ENCODE measurements around the gene MYBPC3.

Gene MYBPC3

DNA sequence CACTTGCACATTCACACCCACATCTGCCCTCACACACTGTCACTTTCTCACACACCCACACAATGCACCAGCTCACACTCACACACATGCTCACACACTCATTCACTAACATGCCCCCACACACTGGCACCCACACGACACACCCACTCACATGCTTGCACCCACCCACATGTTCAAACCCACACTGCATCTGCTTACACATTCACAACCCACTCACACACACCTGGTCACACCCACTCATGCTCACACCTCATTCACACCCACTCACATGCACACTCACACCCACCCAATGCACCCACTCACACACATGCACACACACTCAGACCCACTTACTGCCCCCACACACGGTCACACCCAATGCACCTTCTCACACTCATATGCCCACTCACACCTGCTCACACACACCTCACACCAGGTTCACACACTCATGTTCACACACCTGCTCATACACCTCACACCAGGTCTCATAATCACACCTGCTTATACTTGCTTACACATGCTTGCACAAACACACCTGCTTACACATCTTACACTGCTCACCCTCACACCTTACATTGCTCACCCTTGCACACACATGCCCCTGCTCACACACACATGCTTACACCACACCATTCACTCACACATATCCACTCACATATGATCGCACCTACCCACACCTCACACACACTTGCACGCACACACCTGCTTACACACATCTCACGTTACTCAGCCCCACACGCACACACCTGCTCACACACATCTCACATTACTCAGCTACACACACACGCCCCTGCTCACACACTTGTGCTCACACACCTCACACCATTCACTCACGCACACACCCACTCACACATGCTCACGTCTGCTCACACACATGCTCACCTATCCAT, 3.9 kb upstream of the MYBPC3 start:
- no peak for DNase-seq

DNA sequence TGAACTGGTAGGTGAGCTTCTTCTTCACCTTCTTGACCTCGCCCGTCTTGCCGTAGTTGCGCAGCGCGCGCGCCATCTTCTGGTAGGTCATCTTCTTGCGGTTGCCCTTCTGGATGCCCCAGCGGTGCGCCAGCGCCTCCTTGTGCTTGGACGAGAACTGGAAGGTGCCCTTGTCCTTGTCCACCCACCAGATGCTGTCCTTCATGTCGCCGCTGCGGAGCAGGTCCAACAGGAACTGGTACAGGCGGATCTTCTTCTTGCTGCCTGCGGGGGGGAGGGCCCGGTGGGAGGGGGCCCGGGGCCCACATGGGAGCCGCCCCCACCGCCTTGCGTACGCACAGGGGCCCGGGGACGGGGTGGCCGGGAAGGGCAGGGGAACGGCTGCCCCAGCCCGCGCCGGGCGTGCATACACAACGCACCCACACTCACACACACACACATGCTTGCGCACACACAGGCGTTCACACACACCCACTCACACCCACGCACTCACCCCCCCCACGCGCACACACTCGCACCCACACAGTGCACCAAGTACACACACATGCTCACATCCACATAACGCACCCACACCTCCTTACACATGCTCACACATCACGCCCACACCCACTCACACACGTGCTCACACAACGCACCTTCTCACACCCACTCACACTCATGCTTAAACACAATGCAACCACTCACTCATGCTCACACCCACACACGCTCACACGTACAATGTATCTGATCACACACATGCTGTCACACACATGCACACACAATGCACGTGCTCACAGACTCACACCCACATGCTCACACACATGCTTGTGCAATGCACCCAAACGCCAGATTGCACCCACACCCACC, 3.0 kb upstream of the MYBPC3 start:
- no peak for DNase-seq

DNA sequence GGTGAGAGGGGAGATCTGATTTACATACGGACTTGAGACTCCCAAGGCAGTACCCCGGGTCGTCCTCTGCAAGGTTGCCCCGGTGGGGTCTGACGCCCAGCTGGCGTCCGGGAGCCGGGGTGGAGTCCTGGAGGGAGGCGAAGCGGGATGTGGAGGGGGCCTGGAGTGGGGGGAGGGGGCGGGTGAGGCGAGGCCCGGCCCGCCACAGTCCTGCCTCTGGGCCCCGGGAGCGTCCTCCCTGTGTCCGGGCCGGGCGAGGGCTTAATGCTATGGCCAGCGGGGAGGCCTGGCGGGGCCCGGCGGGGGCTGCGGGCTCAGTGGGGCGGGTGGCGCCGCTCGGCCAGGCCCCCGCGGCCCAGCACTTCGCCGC, 2.4 kb upstream of the MYBPC3 start:
- DNase-seq: no peak

DNA sequence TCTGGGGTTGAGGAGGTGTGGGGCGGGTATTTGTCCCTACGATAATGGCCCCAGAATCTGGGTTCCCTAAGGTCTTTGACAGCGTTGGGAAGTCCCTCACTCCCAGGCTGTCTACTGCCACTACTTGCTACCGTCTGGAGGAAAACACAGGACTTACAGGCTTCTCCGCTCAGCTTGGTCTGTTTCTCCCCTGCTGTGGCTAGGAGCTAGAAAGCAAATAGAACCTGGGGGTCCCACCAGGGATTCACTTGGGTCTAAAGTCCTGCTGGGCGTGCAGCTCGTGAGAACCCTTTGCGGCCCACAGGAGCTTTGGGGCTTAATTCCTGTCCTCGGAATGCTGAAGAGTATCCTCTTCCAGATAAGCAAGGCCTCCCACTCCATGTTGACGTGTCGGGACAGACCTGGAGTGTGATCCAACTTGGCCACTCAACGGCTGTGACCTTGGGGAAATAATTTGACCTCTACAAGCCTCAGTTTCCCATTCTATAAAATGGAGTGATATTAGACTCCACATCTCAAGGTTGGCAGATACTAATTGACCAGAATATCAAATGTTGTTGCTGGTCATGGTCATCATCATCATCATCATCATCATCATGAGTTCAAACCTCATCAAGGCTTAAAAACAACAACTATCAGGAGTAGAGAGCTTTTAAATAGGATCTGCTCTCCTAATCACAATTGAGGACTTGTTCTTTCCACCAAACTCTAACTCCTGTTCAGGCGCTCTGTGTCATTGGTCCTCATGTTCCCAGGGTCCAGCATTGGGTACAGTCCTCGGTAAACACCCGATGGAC, 1.7 kb upstream of the MYBPC3 start:
- DNase-seq: no peak

DNA sequence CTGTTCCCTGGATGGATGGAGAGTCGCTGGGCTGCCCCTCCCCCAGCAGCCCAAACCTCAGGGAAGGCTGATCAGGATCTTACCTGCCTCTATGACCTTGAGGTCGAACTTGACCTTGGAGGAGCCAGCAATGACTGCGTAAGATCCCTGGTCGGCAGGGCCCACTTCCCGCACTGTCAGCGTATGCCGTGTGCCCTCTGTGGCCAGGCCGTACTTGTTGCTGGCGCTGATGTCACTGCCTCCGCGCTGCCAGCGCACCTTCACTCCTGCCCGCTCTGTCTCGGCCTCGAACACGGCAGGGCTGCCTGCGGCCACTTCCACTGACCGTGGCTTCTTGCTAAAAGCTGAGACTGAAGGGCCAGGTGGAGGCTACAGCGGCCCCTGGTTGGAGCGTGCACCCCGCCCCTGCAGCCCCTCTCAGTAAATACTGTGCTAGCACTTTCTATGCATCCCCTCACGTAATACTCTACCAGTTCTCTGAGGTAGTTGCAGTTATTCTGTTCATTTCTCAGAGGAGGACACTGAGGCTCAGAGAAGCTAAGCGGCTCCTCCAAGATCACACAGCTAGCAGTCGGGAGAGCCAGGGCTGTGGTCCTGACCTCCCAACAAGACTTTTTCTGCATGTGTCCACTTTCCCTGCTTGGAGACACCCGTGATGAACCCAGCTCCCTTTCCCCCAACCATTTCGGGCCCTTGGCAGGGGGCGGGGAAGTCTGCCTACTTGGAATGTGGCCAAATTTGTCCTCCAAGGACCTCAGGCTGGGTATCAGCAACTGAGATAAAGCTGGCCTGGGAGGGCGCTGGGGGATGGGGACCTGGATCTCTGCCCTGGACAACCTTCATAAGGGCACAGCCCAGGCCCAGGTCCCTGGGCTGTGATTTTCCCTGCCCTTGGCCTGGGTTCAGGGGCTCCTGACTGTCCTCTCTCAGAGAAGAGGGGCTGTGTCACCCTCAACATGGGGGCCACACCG, 1.1 kb downstream of the MYBPC3 start:
- no peak for DNase-seq

- DNase-seq: no peak
These were observed 2.2 kb downstream of the MYBPC3 start for GRCh38 chr11:47350315-47350714.

DNA sequence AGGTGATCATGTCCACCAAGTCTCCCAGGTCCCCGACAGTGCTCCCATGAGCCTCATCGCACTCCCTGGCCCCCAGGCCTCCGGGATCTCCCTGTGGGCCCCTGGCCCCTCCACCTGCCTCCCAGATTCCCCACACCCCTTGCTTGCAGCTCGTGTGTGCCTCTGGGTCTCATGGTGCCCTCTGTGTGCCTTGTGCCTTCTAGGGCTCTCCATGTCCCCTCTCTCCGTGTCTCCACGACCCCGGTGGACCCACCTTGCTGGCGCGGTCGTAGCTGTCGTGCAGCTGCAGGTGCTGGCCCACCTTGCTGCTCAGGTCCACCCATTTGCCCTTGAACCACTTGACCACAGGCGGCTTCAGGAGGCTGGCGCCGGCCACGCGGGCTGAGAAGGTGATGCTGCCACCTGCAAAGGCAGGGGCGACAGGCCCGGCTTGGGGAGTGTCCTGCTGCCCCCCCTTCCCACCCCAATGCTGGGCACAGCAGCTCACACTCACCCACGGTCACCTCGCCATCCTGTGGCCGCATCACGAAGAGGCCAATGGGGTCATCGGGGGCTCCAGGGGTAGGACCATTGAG, 2.9 kb downstream of the MYBPC3 start:
- DNase-seq: no peak

- no peak for DNase-seq
These were observed 3.6 kb downstream of the MYBPC3 start for GRCh38 chr11:47348859-47349258.

- no peak for DNase-seq
These were observed 4.2 kb downstream of the MYBPC3 start for GRCh38 chr11:47348131-47348802.

DNA sequence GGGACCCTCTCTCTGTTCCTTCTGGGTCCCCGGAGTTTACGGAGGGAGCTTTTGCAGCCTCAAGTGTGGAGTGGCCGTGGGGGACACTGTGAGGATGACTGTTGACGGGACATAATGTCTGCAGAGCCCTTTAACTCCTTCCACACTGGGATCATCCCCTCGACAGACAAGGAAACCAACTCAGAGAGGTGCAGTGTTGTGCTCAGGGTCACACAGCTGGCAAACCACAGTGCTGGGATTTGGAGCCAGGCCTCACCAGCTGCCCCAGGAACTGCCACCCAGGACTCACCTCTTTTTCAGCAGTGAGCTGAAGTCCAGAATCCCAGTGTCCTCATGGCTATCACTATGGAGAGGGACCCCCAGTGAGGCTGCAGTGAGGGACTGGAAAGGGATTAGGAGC, 5.4 kb downstream of the MYBPC3 start:
- DNase-seq: no peak

GRCh38 chr11:47345890-47346563, 6.5 kb downstream of the MYBPC3 start:
- no peak for DNase-seq

DNA sequence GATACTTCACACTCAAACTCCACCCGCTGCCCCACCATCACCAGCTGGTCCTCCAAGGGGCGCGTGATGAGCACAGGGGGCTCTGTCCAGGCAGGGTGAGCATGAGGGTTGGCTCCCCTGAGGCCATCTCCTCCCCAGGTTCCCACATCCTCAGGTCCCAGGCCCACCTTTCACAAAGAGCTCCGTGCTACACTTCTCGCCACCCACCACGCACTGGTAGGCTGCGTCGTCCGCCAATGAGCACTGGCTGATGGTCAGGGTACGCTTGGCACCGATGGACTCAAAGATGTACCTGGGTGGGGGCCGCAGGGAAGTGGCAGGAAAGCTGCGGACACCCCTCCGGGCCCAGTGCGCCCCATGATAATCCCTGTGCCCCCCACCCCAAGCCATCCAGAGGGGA, 9.6 kb downstream of the MYBPC3 start:
- DNase-seq: no peak

DNA sequence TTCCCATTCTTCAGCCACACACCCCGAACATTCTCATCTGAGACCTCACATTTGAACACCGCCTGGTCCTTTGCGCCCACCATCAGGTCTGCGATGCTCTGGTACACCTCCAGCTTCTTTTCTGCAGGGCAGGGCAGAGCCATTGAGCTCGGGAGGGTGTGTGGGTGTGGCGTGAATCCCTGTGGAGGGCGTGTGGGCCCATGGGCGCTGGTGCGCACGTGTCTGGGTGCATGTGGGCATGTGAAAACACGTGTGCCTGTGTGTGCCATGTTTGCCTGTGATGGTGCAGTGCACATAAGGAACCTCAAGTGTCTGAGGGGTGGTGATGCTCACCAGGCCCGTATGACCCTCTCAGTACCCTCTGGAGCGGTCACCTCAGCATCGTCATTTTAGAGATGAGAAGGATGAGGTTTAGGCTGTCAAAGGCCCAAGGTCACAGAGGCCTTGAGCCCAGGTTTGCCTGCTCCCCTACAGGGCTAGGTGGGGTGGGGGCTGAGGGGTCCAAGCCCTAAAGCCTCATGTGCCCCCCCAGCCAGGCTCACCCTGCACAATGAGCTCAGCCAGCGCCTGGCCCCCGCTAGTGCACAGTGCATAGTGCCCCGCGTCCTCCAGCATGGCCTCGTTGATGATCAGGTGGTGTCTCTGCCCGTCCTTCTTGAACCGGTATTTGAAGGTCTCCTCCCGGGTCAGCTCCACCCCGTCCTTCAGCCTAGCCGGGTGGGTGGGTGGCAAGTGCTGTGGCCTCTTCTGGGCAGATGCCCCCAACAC, 10.3 kb downstream of the MYBPC3 start:
- no peak for DNase-seq

DNA sequence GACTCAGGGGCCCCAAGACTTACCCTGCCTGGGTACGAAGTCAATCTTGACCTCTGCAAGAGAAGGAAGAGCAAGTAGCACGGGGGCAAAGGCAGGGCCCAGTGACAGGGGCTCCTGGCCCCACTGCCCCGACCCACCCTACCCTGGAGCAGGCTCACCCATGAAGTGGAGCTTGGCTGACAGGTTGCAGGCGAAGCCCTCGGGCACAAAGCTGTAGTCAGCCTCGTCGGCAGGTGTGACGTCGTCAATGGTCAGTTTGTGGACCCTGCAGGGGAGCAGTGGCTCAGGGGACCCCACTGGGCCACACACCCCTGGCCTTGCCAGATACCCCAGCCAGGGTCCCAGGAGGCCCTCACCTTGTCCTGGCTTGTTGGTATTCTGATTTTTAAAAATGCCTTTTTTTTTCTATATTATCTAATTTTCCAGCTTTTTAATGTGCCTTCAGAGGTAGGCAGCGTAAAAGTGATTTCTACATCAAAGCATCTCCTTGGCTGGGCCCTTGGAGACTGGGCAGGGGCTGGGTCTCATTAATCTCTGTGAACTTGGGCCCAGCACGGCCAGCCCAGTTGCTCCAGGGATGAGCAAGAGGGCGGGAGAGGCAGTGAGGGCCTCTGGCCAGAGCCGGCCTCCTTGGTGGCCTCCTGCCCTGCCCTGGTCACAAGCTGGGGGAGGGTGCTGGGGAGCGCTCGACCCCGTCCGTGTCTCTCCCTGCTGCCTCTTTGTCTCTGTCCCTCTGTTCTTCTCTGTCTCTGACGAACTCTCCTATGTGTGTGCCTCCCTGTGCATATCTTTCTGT, 11.3 kb downstream of the MYBPC3 start:
- no peak for DNase-seq

GRCh38 chr11:47340010-47340409, 12.5 kb downstream of the MYBPC3 start:
- DNase-seq: no peak

GRCh38 chr11:47338396-47339241, 13.9 kb downstream of the MYBPC3 start:
- no peak for DNase-seq

GRCh38 chr11:47337229-47337924, 15.1 kb downstream of the MYBPC3 start:
- no peak for DNase-seq

All from activated effector memory CD4-positive, alpha-beta T cell treated with anti-CD3 and anti-CD28 coated beads, Interleukin-2, amount 50 U/mL, for 16 hours (primary cell).